Measurements from ENCODE around the gene BIN2.

BIN2 gene

DNA sequence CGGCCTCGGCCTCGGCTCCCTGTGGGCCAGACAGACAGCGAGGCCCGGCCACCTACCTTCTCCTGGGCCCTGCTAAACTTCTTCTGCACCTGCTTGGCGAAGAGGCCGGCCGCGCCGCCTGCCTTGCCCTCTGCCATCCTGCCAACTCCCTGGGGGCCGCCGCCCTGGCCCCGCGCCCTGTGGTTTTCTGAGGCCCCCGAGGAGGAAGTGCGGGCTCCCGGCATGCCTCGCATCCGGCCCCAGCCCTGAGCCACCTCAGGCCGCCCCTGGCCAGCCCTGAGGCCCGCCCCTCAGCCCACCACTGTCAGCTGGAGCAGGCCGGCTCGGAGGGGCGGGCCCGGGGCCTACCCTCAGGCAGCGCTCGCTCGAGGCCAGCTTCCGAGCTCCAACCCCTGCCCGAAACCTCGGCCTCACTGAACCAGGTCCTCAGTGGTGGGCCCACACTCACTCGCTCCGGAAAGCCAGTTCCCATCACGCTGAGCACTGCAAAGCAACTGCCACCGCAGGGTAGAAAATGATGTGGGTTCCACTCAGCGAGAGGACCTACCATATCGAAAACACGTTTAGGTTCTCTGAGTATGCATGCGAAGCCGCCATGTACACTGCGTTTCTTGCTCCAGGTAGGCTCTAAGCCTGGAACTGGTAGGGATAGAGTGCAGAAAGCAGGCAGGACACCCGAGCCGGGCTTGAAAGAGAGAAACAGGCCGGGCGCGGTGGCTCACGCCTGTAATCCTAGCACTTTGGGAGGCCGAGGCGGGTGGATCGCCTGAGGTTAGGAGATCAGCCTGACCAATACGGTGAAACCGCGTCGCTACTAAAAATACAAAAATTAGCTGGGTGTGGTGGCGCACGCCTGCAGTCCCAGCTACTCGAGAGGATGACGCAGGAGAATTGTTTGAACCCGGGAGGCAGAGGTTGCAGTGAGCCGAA is at the start of gene BIN2:
Gene BIN2 (minus strand): TSS at position 209 of the 930 bp plus-strand sequence. CDS start 72 bp downstream, at position 137.
- Histone ChIP-seq H3K27me3 (ENCODE audit: insufficient read depth, low read length) (no peaks in the 10 kb centered on the region), H3K4me3 (ENCODE audit: low read length) (no peak within 1 kb of the TSS), H3K4me1 (ENCODE audit: insufficient read depth, low read length) (peaks cover 9% of the 10 kb centered on the region), H3K9me3 (ENCODE audit: insufficient read depth, low read depth, low read length) (no peaks in the 10 kb centered on the region), H3K27ac (ENCODE audit: low read length) (no peak within 1 kb of the TSS), H3K36me3 (ENCODE audit: insufficient read depth, low read depth, low read length) (no peaks in the 10 kb centered on the region), H3K9ac (ENCODE audit: low read depth, low read length) (no peak within 1 kb of the TSS)

- Histone ChIP-seq H3K36me3 (ENCODE audit: insufficient read depth, low read depth, low read length) (peaks cover 21% of the 10 kb centered on the region), H3K27me3 (ENCODE audit: insufficient read depth, low read length) (no peaks in the 10 kb centered on the region), H3K27ac (ENCODE audit: low read length) (no peak overlapping the region), H3K4me3 (ENCODE audit: low read length) (no peak overlapping the region), H3K9me3 (ENCODE audit: insufficient read depth, low read depth, low read length) (no peaks in the 10 kb centered on the region), H3K4me1 (ENCODE audit: insufficient read depth, low read length) (peaks cover 5% of the 10 kb centered on the region; the same call in 1 of the 2 replicates), H3K9ac (ENCODE audit: low read depth, low read length) (no peak overlapping the region)
Observed at GRCh38 chr12:51373187-51373586, 49.2 kb upstream of the BIN2 start.

DNA sequence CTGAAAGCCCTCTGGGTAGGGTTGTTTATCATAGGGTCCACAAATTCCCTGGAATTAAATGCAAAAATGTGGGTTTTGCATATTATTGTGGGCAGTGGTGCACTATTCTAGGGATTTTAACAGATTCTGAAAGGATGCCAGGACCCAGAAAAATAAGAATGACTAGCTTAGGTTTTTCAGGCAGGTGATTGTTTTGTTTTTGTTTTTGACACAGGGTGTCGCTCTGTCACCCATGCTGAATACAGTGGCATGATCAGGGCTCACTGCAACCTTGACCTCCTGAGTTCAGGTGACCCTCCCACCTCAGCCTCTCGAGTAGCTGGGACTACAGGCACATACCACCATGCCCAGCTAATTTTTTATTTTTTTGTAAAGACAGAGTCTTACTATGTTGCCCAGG is 48.0 kb upstream of the BIN2 start:
- peaks cover 16% of the 10 kb centered on the region for H3K36me3 ChIP-seq (ENCODE audit: insufficient read depth, low read depth, low read length)
- H3K4me3 ChIP-seq (ENCODE audit: low read length), result no peak overlapping the region
- H3K4me1 ChIP-seq (ENCODE audit: insufficient read depth, low read length), result peaks cover 5% of the 10 kb centered on the region; the same call in 1 of the 2 replicates
- H3K9ac ChIP-seq (ENCODE audit: low read depth, low read length), result peak overlapping the region; percentile 43
- H3K27me3 ChIP-seq (ENCODE audit: insufficient read depth, low read length), result no peaks in the 10 kb centered on the region
- no peak overlapping the region for H3K27ac ChIP-seq (ENCODE audit: low read length)
- no peaks in the 10 kb centered on the region for H3K9me3 ChIP-seq (ENCODE audit: insufficient read depth, low read depth, low read length)

GRCh38 chr12:51371295-51371953 is 47.5 kb upstream of the BIN2 start:
- H3K9me3 ChIP-seq (ENCODE audit: insufficient read depth, low read depth, low read length), result no peaks in the 10 kb centered on the region
- no peak overlapping the region for H3K27ac ChIP-seq (ENCODE audit: low read length)
- no peaks in the 10 kb centered on the region for H3K27me3 ChIP-seq (ENCODE audit: insufficient read depth, low read length)
- no peak overlapping the region for H3K4me3 ChIP-seq (ENCODE audit: low read length)
- peak overlapping the region; percentile 43 for H3K9ac ChIP-seq (ENCODE audit: low read depth, low read length)
- H3K36me3 ChIP-seq (ENCODE audit: insufficient read depth, low read depth, low read length), result peaks cover 10% of the 10 kb centered on the region
- peaks cover 5% of the 10 kb centered on the region; the same call in 1 of the 2 replicates for H3K4me1 ChIP-seq (ENCODE audit: insufficient read depth, low read length)

DNA sequence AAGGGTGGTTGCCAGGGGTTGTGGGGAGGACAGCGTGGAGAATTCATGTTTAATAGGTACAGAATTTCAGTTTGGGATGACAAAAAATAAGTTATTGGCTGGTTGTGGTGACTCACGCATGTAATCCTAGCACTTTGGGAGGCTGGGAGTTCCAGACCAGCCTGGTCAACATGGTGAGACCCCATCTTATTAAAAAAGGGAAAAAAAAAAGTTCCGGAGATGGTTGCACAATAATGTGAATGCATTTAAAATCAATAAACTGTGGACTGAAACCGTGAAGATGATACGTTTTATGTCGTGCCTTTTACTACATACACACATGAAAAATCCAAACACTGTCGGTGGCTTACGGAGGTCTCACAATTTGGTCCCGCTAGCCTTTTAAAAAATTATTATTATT is 46.7 kb upstream of the BIN2 start:
- no peaks in the 10 kb centered on the region for H3K27me3 ChIP-seq (ENCODE audit: insufficient read depth, low read length)

GRCh38 chr12:51369581-51369980 is 45.6 kb upstream of the BIN2 start:
- no peak overlapping the region for H3K9ac ChIP-seq (ENCODE audit: low read depth, low read length)
- H3K9me3 ChIP-seq (ENCODE audit: insufficient read depth, low read depth, low read length), result no peaks in the 10 kb centered on the region
- H3K4me3 ChIP-seq (ENCODE audit: low read length), result no peak overlapping the region
- H3K27me3 ChIP-seq (ENCODE audit: insufficient read depth, low read length), result no peaks in the 10 kb centered on the region
- H3K4me1 ChIP-seq (ENCODE audit: insufficient read depth, low read length), result peaks cover 5% of the 10 kb centered on the region; the same call in 1 of the 2 replicates
- peaks cover 8% of the 10 kb centered on the region; the same call in 1 of the 2 replicates for H3K36me3 ChIP-seq (ENCODE audit: insufficient read depth, low read depth, low read length)
- no peak overlapping the region for H3K27ac ChIP-seq (ENCODE audit: low read length)

More for the DNA sequence above, 46.7 kb upstream of the BIN2 start:
- peaks cover 8% of the 10 kb centered on the region; the same call in 1 of the 2 replicates for H3K36me3 ChIP-seq (ENCODE audit: insufficient read depth, low read depth, low read length)
- H3K4me1 ChIP-seq (ENCODE audit: insufficient read depth, low read length), result peaks cover 5% of the 10 kb centered on the region; the same call in 1 of the 2 replicates
- H3K9ac ChIP-seq (ENCODE audit: low read depth, low read length), result no peak overlapping the region
- H3K9me3 ChIP-seq (ENCODE audit: insufficient read depth, low read depth, low read length), result no peaks in the 10 kb centered on the region
- H3K4me3 ChIP-seq (ENCODE audit: low read length), result no peak overlapping the region
- no peak overlapping the region for H3K27ac ChIP-seq (ENCODE audit: low read length)

- no peak overlapping the region for H3K9ac ChIP-seq (ENCODE audit: low read depth, low read length)
- peaks cover 7% of the 10 kb centered on the region; the same call in 1 of the 2 replicates for H3K36me3 ChIP-seq (ENCODE audit: insufficient read depth, low read depth, low read length)
- no peak overlapping the region for H3K4me3 ChIP-seq (ENCODE audit: low read length)
- H3K27ac ChIP-seq (ENCODE audit: low read length), result no peak overlapping the region
- peaks cover 5% of the 10 kb centered on the region; the same call in 1 of the 2 replicates for H3K4me1 ChIP-seq (ENCODE audit: insufficient read depth, low read length)
- no peaks in the 10 kb centered on the region for H3K27me3 ChIP-seq (ENCODE audit: insufficient read depth, low read length)
- H3K9me3 ChIP-seq (ENCODE audit: insufficient read depth, low read depth, low read length), result no peaks in the 10 kb centered on the region
Observed at GRCh38 chr12:51368640-51369517, 44.9 kb upstream of the BIN2 start.

DNA sequence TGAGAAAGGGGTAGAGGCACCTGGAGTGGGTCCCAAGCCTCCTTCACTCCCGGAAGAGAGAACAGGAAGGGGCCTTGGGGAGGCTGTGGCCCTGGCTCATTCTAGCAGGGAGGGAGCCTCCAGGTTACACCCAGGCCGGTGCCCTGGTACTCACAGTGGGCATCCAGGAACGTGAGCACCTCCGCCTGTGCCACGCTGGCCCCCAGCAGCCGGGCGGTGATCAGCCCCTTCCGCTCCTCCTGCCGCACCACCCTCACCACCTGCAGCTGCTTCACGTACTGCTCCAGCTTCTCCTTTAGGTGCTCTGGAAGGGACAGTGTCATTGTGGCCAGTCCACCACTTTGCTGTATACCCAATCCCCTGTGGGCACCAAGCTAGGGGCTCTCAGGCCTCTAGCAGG is 41.3 kb upstream of the BIN2 start:
- H3K4me3 ChIP-seq (ENCODE audit: low read length), result no peak overlapping the region
- no peak overlapping the region for H3K27ac ChIP-seq (ENCODE audit: low read length)
- peaks cover 6% of the 10 kb centered on the region; the same call in 1 of the 2 replicates for H3K36me3 ChIP-seq (ENCODE audit: insufficient read depth, low read depth, low read length)
- no peaks in the 10 kb centered on the region for H3K27me3 ChIP-seq (ENCODE audit: insufficient read depth, low read length)
- no peaks in the 10 kb centered on the region for H3K9me3 ChIP-seq (ENCODE audit: insufficient read depth, low read depth, low read length)
- no peaks in the 10 kb centered on the region for H3K4me1 ChIP-seq (ENCODE audit: insufficient read depth, low read length)
- H3K9ac ChIP-seq (ENCODE audit: low read depth, low read length), result no peak overlapping the region

GRCh38 chr12:51364001-51364400 is 40.0 kb upstream of the BIN2 start:
- peaks cover 10% of the 10 kb centered on the region; the same call in 1 of the 2 replicates for H3K36me3 ChIP-seq (ENCODE audit: insufficient read depth, low read depth, low read length)
- no peaks in the 10 kb centered on the region for H3K27me3 ChIP-seq (ENCODE audit: insufficient read depth, low read length)
- no peak overlapping the region for H3K27ac ChIP-seq (ENCODE audit: low read length)
- no peak overlapping the region for H3K4me3 ChIP-seq (ENCODE audit: low read length)
- no peaks in the 10 kb centered on the region for H3K4me1 ChIP-seq (ENCODE audit: insufficient read depth, low read length)
- no peak overlapping the region for H3K9ac ChIP-seq (ENCODE audit: low read depth, low read length)
- H3K9me3 ChIP-seq (ENCODE audit: insufficient read depth, low read depth, low read length), result no peaks in the 10 kb centered on the region

DNA sequence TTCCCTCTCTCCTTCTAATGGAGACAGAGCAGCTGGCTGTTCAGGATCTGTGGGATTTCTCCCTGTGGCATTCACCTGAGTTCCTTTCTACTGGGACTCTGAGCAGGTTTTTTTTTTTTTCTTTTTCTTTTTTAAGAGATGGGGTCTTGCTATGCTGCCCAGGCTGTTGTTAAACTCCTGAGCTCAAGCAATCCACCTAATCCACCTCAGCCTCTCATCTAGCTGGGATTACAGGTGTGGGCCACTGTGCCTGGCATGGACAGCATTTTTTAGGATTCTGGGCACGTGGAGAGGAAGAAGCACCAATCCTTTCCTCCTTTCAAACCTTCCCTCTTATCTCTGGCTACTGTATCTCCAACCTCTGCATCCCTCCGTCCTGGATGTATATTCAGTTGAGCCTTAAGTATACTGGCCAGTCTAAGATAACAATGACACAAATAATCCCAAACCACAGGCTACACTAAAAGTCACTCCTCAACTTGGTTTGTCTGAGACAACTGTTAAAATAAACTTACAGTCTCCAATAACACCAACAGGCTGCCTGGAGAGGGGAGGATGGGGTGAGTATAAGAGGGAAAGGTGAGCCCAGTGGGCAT is 38.9 kb upstream of the BIN2 start:
- Histone ChIP-seq H3K36me3 (ENCODE audit: insufficient read depth, low read depth, low read length) (peaks cover 12% of the 10 kb centered on the region; the same call in 1 of the 2 replicates), H3K9ac (ENCODE audit: low read depth, low read length) (no peak overlapping the region), H3K9me3 (ENCODE audit: insufficient read depth, low read depth, low read length) (no peaks in the 10 kb centered on the region), H3K4me1 (ENCODE audit: insufficient read depth, low read length) (no peaks in the 10 kb centered on the region), H3K4me3 (ENCODE audit: low read length) (no peak overlapping the region), H3K27ac (ENCODE audit: low read length) (no peak overlapping the region), H3K27me3 (ENCODE audit: insufficient read depth, low read length) (no peaks in the 10 kb centered on the region)

DNA sequence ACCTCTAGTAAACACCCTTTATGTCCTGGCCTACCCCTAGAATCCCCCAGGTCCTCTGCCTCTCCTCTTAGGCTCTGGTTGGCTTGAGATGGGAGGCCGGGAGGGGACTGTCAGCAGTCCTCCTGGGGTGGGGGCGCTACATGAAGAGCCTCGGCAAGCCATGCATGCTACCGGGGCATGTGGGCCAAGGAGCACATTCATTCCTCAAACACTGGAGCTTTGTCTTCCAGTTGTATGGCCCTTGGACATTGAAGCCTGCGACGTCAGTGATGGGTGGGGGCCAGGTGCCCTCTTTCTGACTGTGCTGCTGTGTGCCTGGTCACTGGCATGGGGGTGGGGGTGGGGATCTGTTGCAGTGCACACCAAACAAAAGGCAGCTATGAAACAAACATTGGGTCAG is 38.3 kb upstream of the BIN2 start:
- Histone ChIP-seq H3K36me3 (ENCODE audit: insufficient read depth, low read depth, low read length) (peaks cover 15% of the 10 kb centered on the region; the same call in 1 of the 2 replicates), H3K4me3 (ENCODE audit: low read length) (no peak overlapping the region), H3K9ac (ENCODE audit: low read depth, low read length) (no peak overlapping the region), H3K27ac (ENCODE audit: low read length) (no peak overlapping the region), H3K4me1 (ENCODE audit: insufficient read depth, low read length) (no peaks in the 10 kb centered on the region), H3K9me3 (ENCODE audit: insufficient read depth, low read depth, low read length) (no peaks in the 10 kb centered on the region), H3K27me3 (ENCODE audit: insufficient read depth, low read length) (no peaks in the 10 kb centered on the region)

Data from iPS-20b (cell line).